ENCODE measurements around the gene CEP120. TPM values are rescaled to one million over a fixed set of nuclear protein-coding genes. Genes with fewer than 3 reads are reported as not detected.

The CEP120 gene
- polyA plus RNA-seq, 1 donor = 10.7 TPM

DNA sequence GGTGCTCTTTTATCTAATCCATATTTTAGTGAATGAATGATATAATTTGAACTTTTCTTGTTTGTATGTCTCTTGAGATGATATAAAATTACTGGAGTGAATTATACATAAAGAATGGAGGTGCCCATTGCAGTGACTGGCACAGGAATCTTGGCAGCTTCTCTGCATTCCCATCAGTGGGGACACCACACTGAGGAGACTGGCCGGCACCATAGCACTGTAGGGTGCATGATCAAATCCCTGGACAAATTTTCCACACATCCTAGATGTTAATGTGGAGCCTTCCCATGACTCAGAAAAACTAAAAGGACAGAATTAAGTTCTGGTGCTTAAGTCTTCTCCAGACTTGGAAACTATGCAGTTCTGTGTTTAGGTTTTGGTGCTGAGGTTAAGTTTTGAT is 124.1 kb downstream of the CEP120 start:
- DNase-seq (ENCODE audit: low read depth) = no peak

DNA sequence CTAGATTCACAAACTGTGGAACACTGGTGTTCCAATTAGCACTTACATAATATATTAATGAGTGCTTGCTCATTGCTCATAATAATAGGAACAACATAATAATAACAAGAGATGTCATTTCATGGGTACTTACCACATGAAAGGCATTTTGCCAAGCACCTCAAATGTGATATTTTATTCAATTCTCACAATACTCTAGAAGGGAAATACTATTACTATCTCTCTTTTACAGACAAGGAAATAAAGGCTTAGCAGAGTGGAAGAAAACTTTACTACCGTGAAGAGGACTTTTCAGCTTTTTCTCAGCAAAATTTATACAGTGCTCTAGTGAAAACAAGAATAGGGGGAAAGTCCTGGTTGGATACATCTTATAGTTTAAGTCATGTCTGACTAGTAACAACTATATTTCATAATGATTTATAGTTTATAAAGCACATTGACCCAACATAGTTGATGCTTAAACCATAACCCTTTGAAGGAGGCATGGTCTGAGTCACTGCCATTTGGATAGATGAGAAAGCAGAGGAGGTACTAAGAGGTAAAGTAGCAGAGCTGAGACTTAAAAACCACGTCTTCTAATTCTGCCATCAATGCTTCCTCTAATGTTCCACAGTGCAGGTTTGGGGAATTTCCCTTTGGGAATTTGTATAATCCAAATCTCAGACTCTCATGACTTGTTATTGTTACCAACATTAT is 124.7 kb downstream of the CEP120 start:
- DNase-seq (ENCODE audit: low read depth) = no peak

- no peak for DNase-seq (ENCODE audit: low read depth)
Measured at GRCh38 chr5:123297866-123298265, 125.3 kb downstream of the CEP120 start.

GRCh38 chr5:123297198-123297831 is 125.9 kb downstream of the CEP120 start:
- no peak for DNase-seq (ENCODE audit: low read depth)

Other genes starting within 250 kb of the CEP120 start
- 18.1 TPM for gene CSNK1G3, start 88.8 kb upstream of the CEP120 start, polyA plus RNA-seq (ENCODE audit: insufficient read length)